ENCODE data around the gene FARP1.
"Not testable (repeated sequence)": the region's sequence is repeated elsewhere in the genome, so short reads cannot be mapped to it uniquely, and the experiment has no call there.

The FARP1 gene

DNA sequence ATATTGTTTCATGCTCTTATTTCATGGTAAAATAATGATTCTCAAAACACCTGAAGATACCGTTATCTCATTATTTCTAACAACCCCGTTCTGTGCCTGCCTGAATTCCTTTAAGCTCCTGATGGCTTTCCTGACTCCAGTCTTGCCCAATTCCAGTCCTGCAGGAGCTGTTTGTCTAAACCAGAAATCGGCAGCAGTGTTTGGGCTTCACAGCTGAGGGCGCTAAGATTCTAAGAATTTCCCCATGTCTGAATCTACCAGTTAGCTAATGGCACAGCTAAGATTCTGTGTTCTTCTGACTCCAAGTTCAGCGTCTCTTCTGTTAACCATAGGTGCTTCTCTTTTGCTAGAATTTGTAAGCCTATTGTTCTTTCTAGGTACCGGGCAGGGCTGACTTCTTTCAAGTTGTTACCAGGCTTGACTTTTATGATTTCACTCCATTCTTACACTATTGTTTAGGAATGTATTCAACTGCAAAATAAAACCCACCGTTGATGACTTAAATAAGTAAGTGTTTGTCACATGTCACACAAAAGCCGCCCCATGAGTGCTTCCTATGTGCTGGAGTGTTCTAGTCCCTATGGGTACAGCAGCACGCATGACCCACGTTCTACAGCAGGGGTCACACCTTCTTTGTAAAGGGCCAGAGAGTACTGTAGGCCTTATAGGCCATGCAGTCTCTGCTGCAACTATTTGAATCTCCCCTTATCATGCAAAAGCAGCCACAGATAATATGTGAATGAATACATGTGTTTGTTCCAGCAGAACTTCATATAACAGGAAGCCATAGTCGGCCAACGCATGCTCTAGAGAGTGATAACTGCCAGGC is 202.4 kb downstream of the FARP1 start:
- no peak for DNase-seq

DNA sequence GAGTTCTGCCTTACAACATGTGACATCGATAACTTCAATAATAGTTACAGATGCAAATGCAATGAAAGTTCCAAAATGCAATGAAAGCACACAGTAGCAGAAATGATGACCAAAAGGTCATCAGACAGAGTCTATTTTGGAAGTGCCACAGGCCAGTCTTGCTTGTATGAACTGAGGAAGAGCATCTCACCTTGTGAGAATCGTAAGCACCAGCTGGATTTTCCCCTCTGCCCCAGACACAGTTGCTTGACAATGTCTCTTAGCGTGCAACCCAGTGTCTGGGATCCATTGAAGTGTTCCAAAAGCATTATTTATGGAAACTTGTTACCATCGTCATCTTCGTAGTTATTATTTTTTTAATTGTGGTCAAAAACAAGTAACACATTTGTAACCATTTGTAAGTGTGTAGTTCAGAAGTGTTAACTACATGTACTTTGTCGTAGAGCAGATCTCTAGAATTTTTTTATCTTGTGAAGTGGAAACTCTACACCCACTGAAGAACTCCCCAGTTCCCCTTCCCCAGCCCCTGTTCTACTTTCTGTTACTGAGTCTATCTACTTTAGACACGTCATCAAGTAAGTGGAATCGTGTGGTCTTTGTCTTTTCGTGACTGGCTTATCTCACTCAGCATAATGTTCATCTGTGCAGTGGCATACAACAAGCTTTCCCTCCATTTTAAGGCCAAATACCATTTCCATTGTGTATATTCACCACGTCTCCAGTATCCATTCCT is 204.2 kb downstream of the FARP1 start:
- no peak for DNase-seq

DNA sequence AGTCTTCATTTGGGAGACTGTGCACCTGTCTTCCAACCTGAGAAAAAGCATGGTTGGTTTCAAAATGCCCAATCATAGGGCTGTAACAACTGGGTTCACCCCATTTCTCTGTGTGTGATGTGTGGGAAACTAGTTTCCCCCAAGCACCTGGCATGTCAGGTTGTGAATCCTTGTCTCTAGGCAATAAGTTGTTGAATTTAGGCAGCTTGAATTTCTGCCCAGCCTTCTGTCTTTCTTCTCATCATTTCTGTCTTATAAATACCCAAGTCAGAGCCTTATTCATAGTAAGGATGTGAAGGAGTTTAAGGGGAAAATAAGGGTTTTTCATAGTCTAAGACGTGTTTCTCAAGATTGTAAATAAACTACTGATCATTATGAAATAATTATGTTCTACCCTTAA is 204.9 kb downstream of the FARP1 start:
- DNase-seq, result no peak

DNA sequence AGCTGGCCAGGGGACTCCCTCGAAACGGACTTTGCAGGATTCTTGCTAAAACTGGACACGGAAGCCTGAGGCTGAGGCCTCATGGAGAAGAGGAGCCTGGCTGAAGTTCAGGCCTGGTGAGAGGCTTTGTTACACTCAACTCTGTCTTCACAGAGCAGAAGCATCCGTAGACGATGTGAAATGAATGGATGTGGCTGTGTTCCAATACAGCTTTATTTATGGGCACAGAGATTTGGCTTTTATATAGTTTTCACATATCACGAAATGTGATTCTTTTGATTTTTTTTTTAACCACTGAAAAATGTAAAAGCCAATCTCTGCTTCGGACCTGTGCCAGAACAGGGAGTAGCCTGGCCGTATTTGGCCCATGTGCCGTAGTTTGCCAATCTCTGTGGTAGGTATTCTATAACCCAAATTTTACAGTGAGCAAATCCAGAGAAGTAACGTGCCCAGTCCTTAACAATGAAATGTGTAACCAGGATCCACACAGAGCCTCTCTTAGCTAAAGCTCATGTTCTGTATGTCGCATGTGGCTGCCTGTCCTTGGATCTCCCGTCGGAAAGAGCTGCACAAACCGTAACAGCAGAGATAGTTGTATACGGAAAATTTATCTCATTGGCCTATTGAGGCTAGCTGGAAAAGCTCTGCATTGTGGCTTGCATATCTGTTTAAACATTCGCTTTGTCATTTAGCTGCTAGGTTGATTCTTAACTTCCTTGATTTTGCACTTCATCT is 205.7 kb downstream of the FARP1 start:
- DNase-seq, result no peak

DNA sequence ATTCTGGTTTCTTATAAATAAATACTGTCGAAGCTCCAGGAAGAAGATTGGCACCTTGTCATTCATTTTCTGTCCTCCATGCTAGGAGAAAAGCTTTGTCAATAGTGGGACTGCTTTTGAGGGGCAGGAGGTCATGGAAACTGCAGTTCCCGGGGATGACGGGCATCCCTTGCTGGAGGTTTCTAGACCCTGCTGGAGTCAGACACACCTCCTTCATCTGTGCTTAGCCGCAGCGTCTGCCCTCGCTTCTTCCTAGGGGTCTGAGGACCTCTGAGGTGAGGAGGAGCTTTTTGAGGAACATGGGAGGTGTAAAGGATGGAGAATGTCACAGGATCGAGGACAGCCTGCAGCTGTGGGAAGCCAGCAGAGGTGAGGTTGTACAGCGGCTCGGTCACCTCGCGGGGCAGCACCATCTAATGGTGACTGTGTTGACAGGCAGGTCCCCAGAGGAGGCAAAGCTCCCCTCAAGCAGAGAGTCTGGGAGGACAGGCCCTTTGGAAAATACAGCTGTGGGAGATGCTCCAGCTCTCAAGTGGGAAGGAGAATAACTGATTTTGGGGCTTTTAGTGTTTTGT is 206.9 kb downstream of the FARP1 start:
- DNase-seq, result no peak

DNA sequence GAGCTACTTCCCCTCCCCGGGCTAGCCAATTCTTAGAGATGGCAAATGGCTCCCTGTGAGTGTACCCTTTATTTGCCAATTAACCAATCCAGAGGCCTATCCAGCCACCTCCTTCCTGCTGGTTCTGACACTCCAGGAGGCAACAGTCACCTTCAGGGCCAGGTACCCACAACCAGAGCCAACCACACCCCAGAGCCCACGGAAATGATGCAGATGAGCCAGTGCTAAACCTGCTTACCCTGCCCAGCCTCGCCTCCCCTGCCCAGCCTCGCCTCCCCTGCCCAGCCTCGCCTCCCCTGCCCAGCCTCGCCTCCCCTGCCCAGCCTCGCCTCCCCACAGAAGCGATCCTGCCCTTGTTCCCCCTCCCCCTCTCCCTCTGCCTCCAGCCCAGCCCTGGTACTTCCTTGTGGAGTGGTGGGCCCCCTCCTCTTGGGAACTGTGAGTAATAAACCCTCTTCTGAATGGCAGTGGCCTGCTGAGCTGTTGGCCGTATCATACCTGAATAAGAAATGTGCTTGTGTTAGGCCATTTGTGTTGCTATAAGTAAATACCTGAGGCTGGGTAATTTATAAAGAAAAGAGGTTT is 207.9 kb downstream of the FARP1 start:
- no peak for DNase-seq

DNA sequence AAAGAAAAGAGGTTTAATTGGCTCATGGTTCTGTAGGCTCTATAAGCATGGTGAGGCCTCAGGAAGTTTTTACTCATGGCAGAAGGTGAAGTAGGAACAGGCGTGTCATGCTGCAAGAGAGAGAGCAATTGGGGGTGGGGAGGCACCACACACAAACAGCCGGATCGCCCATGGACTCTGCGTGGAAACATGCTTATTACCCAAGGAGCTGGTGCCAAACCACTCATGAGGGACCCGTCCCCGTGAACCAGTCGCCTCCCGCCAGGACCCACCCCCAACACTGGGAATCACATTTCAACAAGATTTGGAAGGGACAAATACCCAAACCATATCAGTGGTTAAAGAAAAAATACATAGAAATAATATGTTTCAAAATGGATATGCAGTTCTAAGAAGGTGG is 208.7 kb downstream of the FARP1 start:
- no peak for DNase-seq

DNA sequence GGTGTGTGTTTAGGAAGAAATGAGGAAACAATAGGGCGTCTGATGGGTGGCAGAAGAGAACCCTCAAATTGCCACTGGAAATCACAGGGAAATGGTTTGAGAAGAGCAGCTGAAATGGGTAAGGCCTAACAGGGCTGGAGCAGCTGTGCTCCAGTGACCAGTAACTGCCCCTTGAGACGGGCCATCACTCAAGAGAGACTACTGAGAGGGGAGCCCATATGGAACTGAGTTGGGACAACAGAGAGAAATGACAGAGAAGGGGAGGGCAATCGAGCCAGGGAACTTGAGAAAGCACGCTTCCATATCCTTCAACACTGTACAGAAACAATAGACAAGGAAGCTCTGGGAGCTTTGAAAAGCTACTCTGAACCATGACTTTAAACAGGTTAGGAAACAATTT is 209.3 kb downstream of the FARP1 start:
- DNase-seq, result no peak

DNA sequence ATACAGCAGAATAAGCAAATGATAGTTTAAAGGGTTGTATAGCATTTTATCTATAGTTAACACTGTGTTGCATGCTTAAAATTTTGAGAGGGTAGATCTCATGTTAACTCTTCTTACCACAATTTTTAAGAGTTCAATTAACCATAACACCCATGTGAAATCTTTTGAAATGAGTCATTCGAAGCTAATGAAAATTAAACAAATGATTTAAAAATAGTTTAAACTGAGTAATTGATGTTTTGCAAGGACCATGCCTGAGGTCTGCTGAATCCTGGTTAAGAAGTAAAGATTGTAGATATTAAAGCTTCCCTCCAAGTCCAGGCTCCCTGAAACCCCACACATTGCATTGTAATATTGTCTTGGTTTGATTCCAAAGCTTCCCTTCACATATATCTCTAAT is 210.9 kb downstream of the FARP1 start:
- no peak for DNase-seq

DNA sequence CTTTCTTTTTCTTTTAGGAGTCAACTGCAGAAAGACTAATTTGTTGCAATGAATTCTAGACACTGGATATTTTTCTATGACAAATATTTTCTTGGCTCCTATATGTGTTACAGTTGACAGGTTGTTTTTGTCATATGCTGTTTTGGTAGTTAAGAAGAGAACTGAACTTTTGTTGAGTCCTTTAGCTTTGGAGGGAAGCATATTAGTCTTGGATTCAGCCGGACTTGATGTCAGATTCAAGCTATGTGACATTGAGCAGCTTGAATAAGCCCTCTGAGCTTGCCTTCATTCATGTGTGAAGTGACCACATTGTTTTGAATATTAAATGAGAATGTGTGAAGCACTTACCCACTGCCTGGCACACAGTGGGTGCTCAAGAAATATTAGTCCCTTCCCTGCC is 216.0 kb downstream of the FARP1 start:
- DNase-seq, result no peak

DNA sequence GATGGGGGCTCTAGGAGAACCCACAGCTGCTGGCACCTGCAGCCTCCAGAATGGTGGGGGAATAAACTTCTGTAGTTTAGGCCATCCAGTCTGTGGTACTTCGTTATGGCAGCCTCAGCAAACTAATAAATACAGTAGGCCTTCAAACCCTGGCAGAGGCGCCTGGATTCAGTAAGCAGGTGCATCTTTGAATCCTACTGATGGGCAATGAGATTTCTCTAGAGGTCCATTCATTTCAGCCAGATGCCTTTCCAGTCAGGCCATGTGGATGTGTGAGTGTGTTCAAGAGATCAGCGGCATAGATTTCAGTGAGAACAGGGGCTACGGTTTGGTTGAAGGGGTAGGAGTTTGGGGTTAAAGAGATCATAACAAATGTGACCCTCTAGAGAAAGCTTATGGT is 217.7 kb downstream of the FARP1 start:
- no peak for DNase-seq

DNA sequence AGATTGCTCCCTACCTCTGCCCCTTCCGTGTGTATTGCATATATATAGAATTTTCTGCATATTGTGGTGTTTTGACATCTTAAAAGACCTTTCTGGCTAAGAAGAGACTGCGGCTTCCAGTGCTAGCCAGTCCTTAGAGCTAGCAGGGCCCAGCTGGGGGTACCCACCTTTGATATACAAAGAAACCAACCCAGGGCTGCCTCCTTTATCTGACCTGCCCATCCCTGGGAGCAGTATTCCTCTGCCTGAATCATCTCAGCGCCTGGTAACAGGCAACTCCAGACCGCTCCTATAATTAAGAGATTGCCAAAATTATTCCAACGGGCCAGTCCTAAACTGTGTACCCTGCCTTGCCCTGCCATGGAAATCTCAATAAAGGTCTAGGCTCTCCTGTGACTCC is 220.4 kb downstream of the FARP1 start:
- no peak for DNase-seq

DNA sequence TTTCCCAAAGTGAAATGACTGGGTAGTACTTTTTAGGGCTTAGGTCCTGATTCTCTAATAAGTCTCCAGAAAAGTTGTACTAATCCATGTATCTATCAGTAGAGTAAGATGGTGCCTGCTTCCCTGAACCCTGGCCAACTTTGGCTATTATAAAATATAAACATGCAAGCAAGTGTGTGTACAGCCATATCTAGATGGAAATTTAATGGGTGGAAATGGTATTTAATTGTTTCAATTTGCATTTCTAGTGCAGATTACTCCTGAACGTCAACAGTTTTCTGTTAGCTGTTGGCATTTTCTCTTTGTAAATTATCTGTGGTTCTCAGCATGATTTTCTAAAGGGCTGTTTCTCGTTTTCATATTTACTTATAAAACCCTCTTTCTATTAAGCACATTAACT is 221.3 kb downstream of the FARP1 start:
- no peak for DNase-seq

DNA sequence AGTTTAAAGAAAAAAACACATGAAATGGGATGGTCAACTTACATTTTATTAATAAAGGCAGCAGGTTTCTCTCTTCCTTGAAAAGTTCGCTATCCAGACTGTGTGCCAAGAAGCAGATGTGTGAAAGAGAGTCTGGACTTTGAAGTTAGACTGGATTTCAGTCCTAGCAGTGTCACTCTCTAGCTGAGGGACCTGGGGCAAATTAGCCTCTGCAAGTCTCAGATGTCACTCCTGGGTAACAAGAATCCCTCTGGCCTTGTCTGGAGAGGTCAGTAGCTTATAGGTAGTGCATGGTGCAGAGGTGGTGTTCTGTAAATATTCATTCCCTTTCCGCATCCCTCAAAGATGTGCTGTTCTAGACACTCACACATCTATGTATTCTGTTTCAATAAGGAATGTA is 221.8 kb downstream of the FARP1 start:
- DNase-seq, result no peak

DNA sequence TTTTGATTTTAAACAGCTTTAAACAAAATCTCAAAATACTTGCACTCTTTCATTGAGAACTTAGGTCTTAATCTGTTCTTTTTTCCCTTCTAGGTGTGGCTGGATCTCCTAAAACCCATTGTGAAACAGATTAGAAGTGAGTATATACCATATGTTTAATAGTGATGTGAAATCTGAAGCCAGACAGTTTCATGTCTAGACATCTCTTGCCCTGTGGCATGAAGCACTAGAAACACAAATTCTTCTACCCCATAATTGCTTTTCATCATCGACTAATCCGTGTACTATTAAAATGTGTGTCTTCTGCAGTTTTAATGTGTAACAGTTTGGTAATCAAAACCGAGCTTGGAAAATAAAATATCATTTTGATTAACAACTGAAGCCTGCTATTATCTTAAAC is 222.4 kb downstream of the FARP1 start:
- DNase-seq, result no peak

DNA sequence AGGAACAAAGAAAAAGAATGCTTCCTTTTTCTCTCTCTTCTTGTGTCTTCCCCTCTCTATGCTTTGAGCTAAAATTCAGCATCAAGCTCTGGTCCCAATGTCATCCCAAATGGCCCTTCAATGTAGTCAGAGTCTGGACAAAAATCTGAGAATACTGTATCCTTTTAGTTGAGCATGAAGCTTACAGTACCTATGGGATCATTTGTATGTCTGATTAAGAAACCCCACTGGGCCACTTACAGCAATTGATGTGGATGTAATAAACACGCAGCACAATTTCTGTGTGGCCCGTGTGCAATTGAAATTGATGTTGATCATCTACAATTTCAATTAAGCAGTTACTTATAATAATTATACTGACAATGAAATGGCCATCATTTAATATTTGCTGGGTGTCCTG is 223.1 kb downstream of the FARP1 start:
- no peak for DNase-seq

DNA sequence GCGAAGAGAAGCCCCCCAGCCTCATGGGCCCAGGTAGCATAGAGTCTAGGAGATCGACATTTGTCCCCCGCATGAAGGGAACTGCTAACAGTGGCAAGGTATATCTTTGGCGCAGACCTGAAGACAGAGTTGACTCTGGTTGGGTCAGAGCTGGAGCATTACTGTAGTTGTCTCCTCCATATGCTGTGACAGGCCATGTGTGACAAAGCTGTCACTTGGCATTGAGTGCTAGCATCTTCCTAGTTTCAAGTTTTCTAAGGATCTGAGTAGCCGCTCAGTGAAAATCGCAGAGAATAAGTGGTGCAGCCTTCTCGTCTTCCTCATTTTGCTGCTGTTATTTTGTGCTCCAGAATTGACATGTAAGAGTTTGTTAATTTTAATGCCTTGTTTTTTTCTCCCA is 223.5 kb downstream of the FARP1 start:
- no peak for DNase-seq

DNA sequence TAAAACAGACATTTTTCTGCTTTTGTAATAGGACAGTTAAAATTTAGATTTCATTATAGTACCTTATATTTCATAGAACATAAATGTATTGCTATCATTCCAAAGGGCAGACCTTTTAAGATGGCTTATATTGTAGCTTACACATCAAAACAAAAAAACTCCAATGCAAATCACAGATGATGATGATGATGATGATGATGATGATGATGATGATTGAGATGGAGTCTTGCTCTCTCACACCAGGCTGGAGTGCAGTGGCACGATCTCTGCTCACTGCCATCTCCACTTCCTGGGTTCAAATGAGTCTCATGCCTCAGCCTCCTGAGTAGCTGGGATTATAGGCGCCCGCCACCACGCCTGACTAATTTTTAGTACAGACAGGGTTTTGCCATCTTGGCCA is 224.1 kb downstream of the FARP1 start:
- DNase-seq, result no peak

DNA sequence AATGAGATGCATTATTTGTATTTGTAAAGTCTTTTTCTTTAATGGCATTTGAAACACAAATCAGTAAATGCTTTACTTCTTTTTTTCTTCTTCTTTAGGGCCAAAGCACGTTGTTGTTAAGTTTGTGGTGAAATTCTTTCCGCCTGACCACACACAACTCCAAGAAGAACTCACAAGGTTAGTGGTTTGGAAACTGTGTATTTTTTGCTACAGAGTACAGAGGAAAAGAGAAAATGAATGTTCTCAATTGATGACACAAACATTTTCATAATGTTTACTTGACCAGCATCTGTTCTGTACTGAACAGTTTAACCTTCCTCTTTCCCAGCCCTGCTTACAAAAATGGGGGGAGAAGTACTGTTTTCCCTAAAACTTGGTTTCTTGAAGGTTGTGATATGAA is 225.1 kb downstream of the FARP1 start:
- no peak for DNase-seq

DNA sequence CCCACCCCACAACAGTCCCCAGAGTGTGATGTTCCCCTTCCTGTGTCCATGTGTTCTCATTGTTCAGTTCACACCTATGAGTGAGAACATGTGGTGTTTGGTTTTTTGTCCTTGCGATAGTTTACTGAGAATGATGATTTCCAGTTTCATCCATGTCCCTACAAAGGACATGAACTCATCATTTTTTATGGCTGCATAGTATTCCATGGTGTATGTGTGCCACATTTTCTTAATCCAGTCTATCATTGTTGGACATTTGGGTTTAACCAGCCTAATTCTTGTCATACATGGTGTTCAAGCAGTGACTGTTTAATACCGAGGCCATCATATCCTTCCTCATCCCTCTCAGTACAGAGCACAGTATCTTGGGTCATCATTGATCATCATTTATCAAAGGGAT is 226.6 kb downstream of the FARP1 start:
- not testable (repeated sequence) for DNase-seq

DNA sequence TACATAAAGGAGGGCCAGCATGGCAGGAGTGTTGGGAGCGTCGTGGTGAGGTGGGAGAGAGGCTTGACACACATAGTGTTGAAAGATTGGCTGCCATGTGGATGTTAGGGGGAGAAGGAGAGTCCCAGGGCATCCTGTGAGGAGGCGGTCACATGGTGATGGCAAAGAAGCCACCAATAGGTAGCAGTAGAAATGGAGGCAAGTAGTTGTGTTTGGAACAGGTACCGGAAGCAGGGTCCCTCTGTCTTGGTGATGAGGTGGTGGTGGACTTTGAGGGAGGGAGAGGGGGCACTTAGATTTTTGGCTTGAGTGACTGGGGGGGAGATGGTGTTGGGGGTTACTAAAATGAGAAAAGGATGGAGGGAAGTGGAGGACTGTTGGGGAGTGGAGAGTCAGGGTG is 227.4 kb downstream of the FARP1 start:
- no peak for DNase-seq

DNA sequence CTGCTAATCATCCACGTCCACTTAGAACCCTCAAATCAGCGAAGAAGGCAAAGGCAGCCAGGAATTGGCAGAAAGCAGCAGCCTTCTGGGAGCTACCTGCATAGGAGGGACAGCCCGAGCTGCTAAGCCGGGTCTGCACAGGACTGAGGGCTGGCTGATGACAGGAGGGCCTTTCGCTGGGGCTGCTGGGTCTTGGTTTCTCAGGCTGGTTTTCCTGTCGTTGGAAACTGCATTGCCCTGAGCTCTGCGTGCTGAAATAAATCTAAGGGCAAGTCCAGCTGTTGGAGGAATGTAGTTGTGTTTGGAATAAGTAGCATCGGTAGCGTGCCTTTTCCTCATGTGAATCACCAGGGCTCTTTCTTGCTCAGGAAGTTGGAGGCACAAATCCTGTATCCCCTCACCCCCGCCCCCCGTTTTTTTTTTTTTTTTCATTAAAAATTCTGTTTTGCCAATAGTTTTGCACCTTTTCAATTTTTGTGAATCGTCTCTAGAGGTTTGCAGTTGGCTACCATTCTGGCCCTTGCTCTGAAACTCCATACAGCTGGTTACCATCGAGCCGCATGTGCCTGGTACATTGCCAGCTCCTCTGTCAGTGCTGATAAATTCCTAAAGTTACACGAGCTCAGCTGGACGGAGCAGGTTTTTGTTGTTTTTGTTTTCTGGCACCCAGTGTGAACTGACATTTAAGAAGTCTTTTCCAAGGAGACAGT is 228.1 kb downstream of the FARP1 start:
- no peak for DNase-seq
